H1 (cell line): Measurements from ENCODE around the gene NT5C. TPM values are rescaled to one million over a fixed set of nuclear protein-coding genes. Genes with fewer than 3 reads are reported as not detected.

Experiments used
- POU5F1 ChIP-seq: IDR thresholded peaks from 2 replicates; pipeline ENCODE4 v1.6.1; 2011; ENCODE audit warnings: low read depth, mild to moderate bottlenecking, low read length, moderate library complexity
- TCF12 ChIP-seq: IDR thresholded peaks from 2 replicates; pipeline ENCODE4 v1.6.1; 2011; ENCODE audit warnings: low read depth, mild to moderate bottlenecking, low read length
- polyA plus RNA-seq, 7 experiments: library from polyadenylated mRNA; depleted of rRNA in 3 of 7; stranded (reverse) in 5 of 7; unstranded in 2 of 7; fragments of >200 nt in 5 of 7; fragments of 200-250 nt in 2 of 7; gene quantifications; 1 replicate in 5 of 7; 2 replicates in 1 of 7; 4 replicates in 1 of 7; pipeline versions ENCODE4 v1.2.1 to v1.2.3, GENCODE V29; 2011 to 2013; ENCODE audit warnings: missing spikeins in 2 of 7, mixed read lengths in 2 of 7
- total RNA-seq: library from RNA; stranded (reverse); fragmentation: NEBNext Ultra II Directional; extraction: Animal tissue kit (Norgen Biotek cat#: 25700); gene quantifications from 2 replicates; pipeline ENCODE4 v1.2.1, GENCODE V29; 2021

Gene NT5C
- total and polyA plus RNA-seq, 2 of the 8 experiments (the other 6 are each of a cell fraction or from before 2014, with no cell fraction given) = 52.1 to 66.4 TPM

DNA sequence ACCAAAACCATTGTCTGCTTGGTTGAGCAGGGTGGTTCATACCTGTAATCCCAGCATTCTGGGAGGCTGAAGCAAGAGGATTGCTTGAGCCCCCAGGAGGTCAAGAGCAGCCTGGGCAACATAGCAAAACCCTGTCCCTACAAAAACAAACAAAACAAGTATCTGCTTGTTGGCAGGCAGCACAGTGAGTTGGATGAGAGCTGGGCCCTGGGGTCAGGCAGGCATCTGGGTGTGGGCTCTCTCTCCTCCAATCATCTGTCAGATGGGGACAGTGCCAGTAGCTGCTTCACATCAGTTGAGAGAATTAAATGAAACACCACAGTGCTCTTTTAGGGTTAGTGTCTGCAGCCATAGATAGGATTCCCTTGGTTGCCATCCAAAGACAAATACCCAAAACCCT lies 16.0 kb downstream of the NT5C start (continued):
- TF ChIP-seq POU5F1 (no peak), TCF12 (no peak)
